GM13976 (cell line): ENCODE measurements around the gene CD274.

Source experiments
- DNase-seq: peaks from one replicate; pipeline ENCODE4 v3.0.0; 2012; ENCODE audit warnings: low spot score
- CTCF ChIP-seq: IDR thresholded peaks from 2 replicates; pipeline ENCODE4 v1.5.1; 2012; ENCODE audit warnings: borderline replicate concordance, mild to moderate bottlenecking; ENCODE audit not compliant: insufficient read depth; ENCODE audit errors: extremely low read depth, missing control alignments, control extremely low read depth
- in situ Hi-C: fragments of 300-500 bp; cut with MboI; formaldehyde crosslinking; loops from one replicate; pipeline ENCODE4 v1.12.0; 2022; ENCODE audit warnings: low sequenced_read_pairs, mixed read lengths, inconsistent platforms; ENCODE audit not compliant: unreplicated experiment

The CD274 gene

GRCh38 chr9:5445886-5446285, 4.5 kb upstream of the CD274 start:
- in situ Hi-C loops = loop anchor here (5.0 to 10.0 kb wide), 2 partner anchors 146 to 461 kb away; partner anchors contain the start of gene JAK2
- no peak for DNase-seq
- TF ChIP-seq CTCF = no peak

GRCh38 chr9:5446451-5447236, 3.7 kb upstream of the CD274 start:
- DNase-seq = no peak
- in situ Hi-C loops = loop anchor here (5.0 to 10.0 kb wide), 2 partner anchors 146 to 462 kb away; partner anchors contain the start of gene JAK2
- no peak for TF ChIP-seq CTCF

GRCh38 chr9:5447337-5447736, 3.0 kb upstream of the CD274 start:
- DNase-seq = no peak
- no peak for TF ChIP-seq CTCF
- in situ Hi-C loops = loop anchor here (5.0 to 10.0 kb wide), 2 partner anchors 145 to 463 kb away; partner anchors contain the start of gene JAK2

- in situ Hi-C loops = loop anchor here (5.0 to 10.0 kb wide), 2 partner anchors 144 to 463 kb away; partner anchors contain the start of gene JAK2
- no peak for DNase-seq
- no peak for TF ChIP-seq CTCF
Observed at GRCh38 chr9:5448016-5448415, 2.3 kb upstream of the CD274 start.

GRCh38 chr9:5448461-5449435, 1.6 kb upstream of the CD274 start:
- DNase-seq = no peak
- in situ Hi-C loops = loop anchor here (5.0 to 10.0 kb wide), 2 partner anchors 144 to 464 kb away; partner anchors contain the start of gene JAK2
- no peak for TF ChIP-seq CTCF
